Measurements from ENCODE around the gene CYYR1. TPM values are rescaled to one million over a fixed set of nuclear protein-coding genes. Genes with fewer than 3 reads are reported as not detected.

The CYYR1 gene
- total RNA-seq, 2 experiments from 2014 or later = not detected

- no peaks in the 10 kb centered on the region for H3K36me3 Mint-ChIP-seq (ENCODE audit: low read depth)
- H3K27ac Mint-ChIP-seq = no peak overlapping the region
- ATAC-seq = no peak
- H3K4me3 Mint-ChIP-seq = no peak overlapping the region
- ChIA-PET CTCF (no interaction called here), POLR2A (interaction anchor here (0.6 kb wide), 1 partner anchor 257 kb away, joined by 4 read pairs; no protein-coding TSS in a partner anchor)
- no peaks in the 10 kb centered on the region for H3K4me1 Mint-ChIP-seq
- intact Hi-C loops (cut with DNase I, micrococcal nuclease) = no loop called here
- H3K27me3 Mint-ChIP-seq = no peaks in the 10 kb centered on the region
- no peak for DNase-seq
- H3K9me3 Mint-ChIP-seq (ENCODE audit: low read depth) = peaks cover 18% of the 10 kb centered on the region
These were observed 8.7 kb upstream of the CYYR1 start for GRCh38 chr21:26581818-26582217.

GRCh38 chr21:26572076-26572701, 897 bp downstream of the CYYR1 start:
- DNase-seq (no peak), ATAC-seq (no peak)
- peaks cover 6% of the 10 kb centered on the region for H3K4me1 Mint-ChIP-seq
- CTCF ChIA-PET = interaction anchor here (0.6 kb wide), 1 partner anchor 11 kb away, joined by 4 read pairs; no protein-coding TSS in a partner anchor
- peaks cover 31% of the 10 kb centered on the region for H3K27me3 Mint-ChIP-seq
- POLR2A ChIA-PET = no interaction called here
- peaks cover 4% of the 10 kb centered on the region for H3K36me3 Mint-ChIP-seq (ENCODE audit: low read depth)
- intact Hi-C loops (cut with DNase I, micrococcal nuclease) = loop anchor here in 1 of 2 experiments (10.0 kb wide), 1 partner anchor 1117 kb away; no protein-coding TSS in a partner anchor
- H3K27ac Mint-ChIP-seq = no peak overlapping the region
- peaks cover 5% of the 10 kb centered on the region for H3K9me3 Mint-ChIP-seq (ENCODE audit: low read depth)
- peak overlapping the region; percentile 44 for H3K4me3 Mint-ChIP-seq

- peaks cover 5% of the 10 kb centered on the region for H3K9me3 Mint-ChIP-seq (ENCODE audit: low read depth)
- peaks cover 29% of the 10 kb centered on the region for H3K27me3 Mint-ChIP-seq
- CTCF ChIA-PET = interaction anchor here (1.1 kb wide), 1 partner anchor 121 kb away, joined by 4 read pairs; no protein-coding TSS in a partner anchor
- intact Hi-C loops (cut with DNase I, micrococcal nuclease) = loop anchor here in 1 of 2 experiments (10.0 kb wide), 1 partner anchor 1115 kb away; no protein-coding TSS in a partner anchor
- H3K27ac Mint-ChIP-seq = no peak overlapping the region
- POLR2A ChIA-PET = no interaction called here
- peaks cover 6% of the 10 kb centered on the region for H3K4me1 Mint-ChIP-seq
- peaks cover 4% of the 10 kb centered on the region for H3K36me3 Mint-ChIP-seq (ENCODE audit: low read depth)
- no peak overlapping the region for H3K4me3 Mint-ChIP-seq
- DNase-seq (no peak), ATAC-seq (no peak)
These were observed 2.9 kb downstream of the CYYR1 start for GRCh38 chr21:26570203-26570602.

GRCh38 chr21:26565546-26565945, 7.5 kb downstream of the CYYR1 start:
- intact Hi-C loops (cut with DNase I, micrococcal nuclease) = no loop called here
- no peaks in the 10 kb centered on the region for H3K9me3 Mint-ChIP-seq (ENCODE audit: low read depth)
- H3K27me3 Mint-ChIP-seq = peaks cover 11% of the 10 kb centered on the region
- DNase-seq (no peak), ATAC-seq (no peak)
- H3K27ac Mint-ChIP-seq = no peak overlapping the region
- ChIA-PET CTCF (no interaction called here), POLR2A (no interaction called here)
- H3K4me3 Mint-ChIP-seq = no peak overlapping the region
- no peaks in the 10 kb centered on the region for H3K36me3 Mint-ChIP-seq (ENCODE audit: low read depth)
- H3K4me1 Mint-ChIP-seq = no peaks in the 10 kb centered on the region

GRCh38 chr21:26565111-26565510, 8.0 kb downstream of the CYYR1 start:
- ChIA-PET CTCF (no interaction called here), POLR2A (no interaction called here)
- H3K4me1 Mint-ChIP-seq = no peaks in the 10 kb centered on the region
- intact Hi-C loops (cut with DNase I, micrococcal nuclease) = no loop called here
- no peaks in the 10 kb centered on the region for H3K36me3 Mint-ChIP-seq (ENCODE audit: low read depth)
- ATAC-seq = no peak
- no peak overlapping the region for H3K4me3 Mint-ChIP-seq
- DNase-seq = no peak
- H3K27me3 Mint-ChIP-seq = peaks cover 10% of the 10 kb centered on the region
- no peak overlapping the region for H3K27ac Mint-ChIP-seq
- no peaks in the 10 kb centered on the region for H3K9me3 Mint-ChIP-seq (ENCODE audit: low read depth)

GRCh38 chr21:26563856-26564503, 9.1 kb downstream of the CYYR1 start:
- no peaks in the 10 kb centered on the region for H3K9me3 Mint-ChIP-seq (ENCODE audit: low read depth)
- ChIA-PET POLR2A (no interaction called here), CTCF (no interaction called here)
- no peaks in the 10 kb centered on the region for H3K36me3 Mint-ChIP-seq (ENCODE audit: low read depth)
- DNase-seq (no peak), ATAC-seq (no peak)
- intact Hi-C loops (cut with DNase I, micrococcal nuclease) = no loop called here
- no peaks in the 10 kb centered on the region for H3K4me1 Mint-ChIP-seq
- no peak overlapping the region for H3K4me3 Mint-ChIP-seq
- H3K27me3 Mint-ChIP-seq = peaks cover 10% of the 10 kb centered on the region
- no peak overlapping the region for H3K27ac Mint-ChIP-seq

GRCh38 chr21:26560612-26561011, 12.5 kb downstream of the CYYR1 start:
- Mint-ChIP-seq H3K27ac (no peak overlapping the region), H3K4me3 (no peak overlapping the region), H3K4me1 (no peaks in the 10 kb centered on the region), H3K9me3 (ENCODE audit: low read depth) (no peaks in the 10 kb centered on the region), H3K27me3 (peaks cover 6% of the 10 kb centered on the region), H3K36me3 (ENCODE audit: low read depth) (no peaks in the 10 kb centered on the region)
- no peak for DNase-seq
- intact Hi-C loops (cut with DNase I, micrococcal nuclease) = no loop called here
- ChIA-PET CTCF (interaction anchor here (0.6 kb wide), 1 partner anchor 11 kb away, joined by 4 read pairs; no protein-coding TSS in a partner anchor), POLR2A (no interaction called here)
- no peak for ATAC-seq

GRCh38 chr21:26559099-26559498, 14.0 kb downstream of the CYYR1 start:
- Mint-ChIP-seq H3K9me3 (ENCODE audit: low read depth) (no peaks in the 10 kb centered on the region), H3K4me3 (no peak overlapping the region), H3K36me3 (ENCODE audit: low read depth) (no peaks in the 10 kb centered on the region), H3K27ac (no peak overlapping the region), H3K4me1 (no peaks in the 10 kb centered on the region), H3K27me3 (peaks cover 6% of the 10 kb centered on the region)
- ChIA-PET CTCF (no interaction called here), POLR2A (no interaction called here)
- ATAC-seq (no peak), DNase-seq (no peak)
- intact Hi-C loops (cut with DNase I, micrococcal nuclease) = no loop called here

GRCh38 chr21:26557106-26557505, 16.0 kb downstream of the CYYR1 start:
- Mint-ChIP-seq H3K9me3 (ENCODE audit: low read depth) (no peaks in the 10 kb centered on the region), H3K27me3 (peaks cover 2% of the 10 kb centered on the region), H3K27ac (no peak overlapping the region), H3K4me3 (no peak overlapping the region), H3K4me1 (no peaks in the 10 kb centered on the region), H3K36me3 (ENCODE audit: low read depth) (no peaks in the 10 kb centered on the region)
- DNase-seq (no peak), ATAC-seq (no peak)
- CTCF ChIA-PET = no interaction called here
- POLR2A ChIA-PET = no interaction called here
- intact Hi-C loops (cut with DNase I, micrococcal nuclease) = no loop called here

GRCh38 chr21:26555540-26556146, 17.4 kb downstream of the CYYR1 start:
- ChIA-PET CTCF (no interaction called here), POLR2A (no interaction called here)
- Mint-ChIP-seq H3K36me3 (ENCODE audit: low read depth) (no peaks in the 10 kb centered on the region), H3K4me3 (no peak overlapping the region), H3K27me3 (no peaks in the 10 kb centered on the region), H3K27ac (no peak overlapping the region), H3K9me3 (ENCODE audit: low read depth) (no peaks in the 10 kb centered on the region), H3K4me1 (no peaks in the 10 kb centered on the region)
- ATAC-seq (no peak), DNase-seq (no peak)
- intact Hi-C loops (cut with DNase I, micrococcal nuclease) = no loop called here

GRCh38 chr21:26554365-26554764, 18.7 kb downstream of the CYYR1 start:
- POLR2A ChIA-PET = no interaction called here

GRCh38 chr21:26553898-26554297, 19.2 kb downstream of the CYYR1 start:
- ChIA-PET POLR2A (no interaction called here), CTCF (no interaction called here)
- no peaks in the 10 kb centered on the region for H3K9me3 Mint-ChIP-seq (ENCODE audit: low read depth)
- DNase-seq = no peak
- H3K27me3 Mint-ChIP-seq = no peaks in the 10 kb centered on the region
- H3K4me1 Mint-ChIP-seq = no peaks in the 10 kb centered on the region
- ATAC-seq = no peak
- intact Hi-C loops (cut with DNase I, micrococcal nuclease) = no loop called here
- no peak overlapping the region for H3K4me3 Mint-ChIP-seq
- H3K36me3 Mint-ChIP-seq (ENCODE audit: low read depth) = no peaks in the 10 kb centered on the region
- H3K27ac Mint-ChIP-seq = no peak overlapping the region

More at GRCh38 chr21:26554365-26554764, 18.7 kb downstream of the CYYR1 start:
- H3K9me3 Mint-ChIP-seq (ENCODE audit: low read depth) = no peaks in the 10 kb centered on the region
- no peaks in the 10 kb centered on the region for H3K36me3 Mint-ChIP-seq (ENCODE audit: low read depth)
- CTCF ChIA-PET = no interaction called here
- intact Hi-C loops (cut with DNase I, micrococcal nuclease) = no loop called here
- H3K27ac Mint-ChIP-seq = no peak overlapping the region
- DNase-seq = no peak
- H3K4me3 Mint-ChIP-seq = no peak overlapping the region
- no peak for ATAC-seq
- H3K4me1 Mint-ChIP-seq = no peaks in the 10 kb centered on the region
- H3K27me3 Mint-ChIP-seq = no peaks in the 10 kb centered on the region
